ENCODE measurements around the gene MYCL.
"Not testable (repeated sequence)": the region's sequence is repeated elsewhere in the genome, so short reads cannot be mapped to it uniquely, and the experiment has no call there.

MYCL gene

DNA sequence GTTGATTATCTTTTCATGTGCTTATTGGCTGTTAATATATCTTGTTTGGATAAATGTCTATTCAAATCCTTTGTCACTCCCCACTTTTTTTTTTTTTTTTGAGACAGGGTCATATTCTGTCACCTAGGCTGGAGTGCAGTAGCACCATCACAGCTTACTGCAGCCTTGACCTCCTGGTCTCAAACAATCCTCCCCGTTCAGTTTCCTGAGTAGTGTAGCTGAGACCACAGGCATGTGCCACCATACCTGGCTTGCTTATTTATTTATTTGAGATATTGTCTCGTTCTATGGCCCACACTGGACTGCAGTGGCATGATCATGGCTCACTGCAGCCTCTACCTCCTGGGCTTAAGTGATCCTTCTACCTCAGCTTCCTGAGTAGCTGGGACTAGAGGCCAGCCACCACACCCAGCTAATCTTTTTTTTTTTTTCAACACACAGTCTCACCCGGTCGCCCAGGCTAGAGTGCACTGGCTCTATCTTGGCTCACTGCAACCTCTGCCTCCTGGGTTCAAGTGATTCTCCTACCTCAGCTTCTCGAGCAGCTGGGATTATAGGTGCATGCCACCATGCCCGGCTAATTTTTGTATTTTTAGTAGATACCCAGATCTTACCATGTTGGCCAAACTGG lies 13.9 kb upstream of the MYCL start:
- no peak for DNase-seq

DNA sequence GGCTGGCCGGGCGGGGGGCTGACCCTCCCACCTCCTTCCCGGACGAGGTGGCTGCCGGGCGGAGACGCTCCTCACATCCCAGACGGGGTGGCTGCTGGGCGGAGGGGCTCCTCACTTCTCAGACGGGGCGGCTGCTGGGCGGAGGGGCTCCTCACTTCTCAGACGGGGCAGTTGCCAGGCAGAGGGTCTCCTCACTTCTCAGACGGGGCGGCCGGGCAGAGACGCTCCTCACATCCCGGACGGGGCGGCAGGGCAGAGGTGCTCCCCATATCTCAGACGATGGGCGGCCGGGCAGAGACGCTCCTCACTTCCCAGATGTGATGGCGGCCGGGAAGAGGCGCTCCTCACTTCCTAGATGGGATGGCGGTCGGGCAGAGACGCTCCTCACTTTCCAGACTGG lies 11.4 kb upstream of the MYCL start:
- not testable (repeated sequence) for DNase-seq

DNA sequence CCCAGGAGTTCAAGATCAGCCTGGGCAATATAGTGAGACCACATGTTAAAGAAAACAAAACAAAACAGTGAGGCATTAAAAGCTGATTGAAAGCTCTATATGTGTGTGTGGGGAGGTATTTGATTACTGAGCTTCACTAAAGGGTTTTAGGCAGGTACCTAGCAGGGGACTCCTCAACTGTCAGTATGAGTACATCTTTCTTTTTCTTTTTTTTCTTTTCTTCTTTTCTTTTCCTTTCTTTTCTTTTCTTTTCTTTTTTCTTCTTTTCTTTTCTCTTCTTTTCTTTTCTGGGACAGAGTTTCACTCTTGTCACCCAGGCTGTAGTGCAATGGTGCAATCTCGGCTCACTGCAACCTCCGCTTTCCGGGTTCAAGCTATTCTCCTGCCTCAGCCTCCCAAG lies 8.5 kb upstream of the MYCL start:
- no peak for DNase-seq

DNA sequence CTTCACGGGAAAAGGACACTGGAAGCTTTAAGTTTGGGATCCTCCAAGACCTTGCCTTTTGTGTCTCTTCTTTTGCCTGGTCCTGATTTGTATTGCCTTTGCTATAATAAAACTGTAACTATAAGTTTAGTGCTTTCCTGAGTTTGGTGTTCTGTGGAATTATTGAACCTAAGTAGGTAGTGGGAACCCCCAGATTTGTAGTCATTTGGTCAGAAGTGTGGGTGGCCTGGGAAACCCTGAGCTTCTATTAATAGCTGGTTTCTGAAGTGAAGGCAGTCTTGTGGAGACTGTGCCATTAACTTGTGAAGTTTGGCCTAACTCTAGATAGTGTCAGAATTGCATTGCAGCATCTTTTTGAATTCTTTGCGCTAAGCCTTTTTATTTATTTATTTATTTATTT lies 6.8 kb upstream of the MYCL start:
- DNase-seq = no peak

DNA sequence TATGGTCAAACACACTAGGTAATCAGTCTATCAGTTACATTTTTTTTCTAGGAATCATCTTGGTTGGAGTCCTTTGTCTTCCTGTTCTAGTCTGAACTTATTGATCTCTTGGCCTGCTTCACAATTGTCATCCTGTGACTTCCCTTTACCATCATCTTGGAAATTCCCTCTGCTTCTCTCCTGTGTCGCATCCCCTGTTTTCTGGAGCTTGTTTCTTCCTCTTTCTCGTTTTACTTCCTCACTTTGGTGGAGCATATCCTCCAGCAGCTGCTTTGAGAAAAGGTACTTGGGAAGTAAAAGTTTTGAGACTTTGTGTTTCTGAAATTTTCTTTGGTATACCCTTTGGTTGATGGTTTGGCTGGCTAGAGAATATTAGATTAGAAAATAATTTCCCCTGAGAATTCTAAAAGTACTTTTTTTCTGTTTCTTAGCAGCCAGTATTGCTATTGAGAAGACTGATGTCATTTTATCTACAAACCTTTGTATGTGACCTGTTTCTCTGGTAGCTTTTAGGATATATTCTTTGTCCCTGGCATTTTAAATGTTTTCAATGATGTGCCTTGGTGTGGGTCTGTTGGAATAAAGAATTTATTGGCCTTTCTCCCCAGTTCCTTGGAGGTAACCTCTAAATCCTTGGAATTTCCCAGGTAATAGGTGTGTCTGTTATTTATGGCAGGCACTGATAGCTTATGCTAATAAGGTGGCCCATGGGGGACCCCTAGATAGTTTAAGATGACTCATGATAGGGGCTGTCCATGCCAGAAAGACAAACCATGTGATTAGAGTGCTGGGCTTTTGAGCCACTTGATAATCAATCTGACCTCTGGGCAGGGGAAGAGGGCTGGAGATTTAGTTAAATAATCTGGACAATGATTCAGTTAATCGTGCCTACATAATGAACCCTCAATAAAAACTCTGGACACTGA lies 6.1 kb upstream of the MYCL start:
- no peak for DNase-seq

DNA sequence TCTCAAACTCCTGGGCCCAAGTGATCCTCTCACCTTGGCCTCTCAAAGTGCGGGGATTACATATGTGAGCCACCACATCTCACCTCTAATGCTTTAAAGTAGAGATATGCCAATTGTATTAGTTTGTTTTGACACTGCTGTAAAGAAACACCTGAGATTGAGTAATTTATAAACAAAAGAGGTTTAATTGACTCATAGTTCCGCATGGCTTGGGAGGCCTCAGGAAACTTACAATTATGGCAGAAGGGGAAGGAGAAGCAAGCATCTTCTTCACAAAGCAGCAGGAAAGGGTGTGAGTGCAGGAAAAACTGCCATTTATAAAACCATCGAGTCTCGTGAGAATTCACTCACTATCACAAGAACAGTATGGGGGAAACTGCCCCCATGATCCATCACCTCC lies 3.5 kb upstream of the MYCL start:
- DNase-seq = no peak

DNA sequence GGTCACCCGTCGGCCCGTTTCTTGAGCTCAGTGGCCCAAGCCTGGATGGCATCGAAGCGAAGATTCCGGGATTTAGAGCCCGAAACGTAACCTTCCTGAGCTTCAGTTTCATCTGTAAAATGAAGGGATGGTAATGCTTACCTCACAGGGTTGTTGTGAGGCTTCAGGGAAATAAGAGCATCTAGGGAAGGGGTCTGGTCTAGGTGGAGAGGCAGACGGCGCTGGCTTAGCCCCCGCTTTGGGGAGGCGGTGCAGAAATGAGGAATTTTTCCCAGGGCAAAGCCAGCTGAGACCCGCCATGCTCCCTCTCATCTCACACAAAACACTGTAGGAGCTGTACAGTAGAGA lies 717 bp upstream of the MYCL start:
- DNase-seq = no peak

DNA sequence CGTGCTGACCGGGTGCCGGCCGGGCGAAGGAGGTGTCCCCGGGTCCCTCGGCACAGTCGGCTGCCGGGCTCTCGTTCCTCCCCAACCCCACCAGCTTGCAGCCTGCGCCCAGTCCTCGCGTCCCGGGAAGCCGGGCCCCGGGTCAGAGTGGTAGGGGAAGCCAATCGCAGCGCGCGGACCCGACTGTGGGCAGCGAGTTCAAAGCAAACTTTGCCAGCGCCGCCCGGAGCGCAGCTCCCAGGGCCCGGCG lies 328 bp downstream of the MYCL start:
- no peak for DNase-seq

DNA sequence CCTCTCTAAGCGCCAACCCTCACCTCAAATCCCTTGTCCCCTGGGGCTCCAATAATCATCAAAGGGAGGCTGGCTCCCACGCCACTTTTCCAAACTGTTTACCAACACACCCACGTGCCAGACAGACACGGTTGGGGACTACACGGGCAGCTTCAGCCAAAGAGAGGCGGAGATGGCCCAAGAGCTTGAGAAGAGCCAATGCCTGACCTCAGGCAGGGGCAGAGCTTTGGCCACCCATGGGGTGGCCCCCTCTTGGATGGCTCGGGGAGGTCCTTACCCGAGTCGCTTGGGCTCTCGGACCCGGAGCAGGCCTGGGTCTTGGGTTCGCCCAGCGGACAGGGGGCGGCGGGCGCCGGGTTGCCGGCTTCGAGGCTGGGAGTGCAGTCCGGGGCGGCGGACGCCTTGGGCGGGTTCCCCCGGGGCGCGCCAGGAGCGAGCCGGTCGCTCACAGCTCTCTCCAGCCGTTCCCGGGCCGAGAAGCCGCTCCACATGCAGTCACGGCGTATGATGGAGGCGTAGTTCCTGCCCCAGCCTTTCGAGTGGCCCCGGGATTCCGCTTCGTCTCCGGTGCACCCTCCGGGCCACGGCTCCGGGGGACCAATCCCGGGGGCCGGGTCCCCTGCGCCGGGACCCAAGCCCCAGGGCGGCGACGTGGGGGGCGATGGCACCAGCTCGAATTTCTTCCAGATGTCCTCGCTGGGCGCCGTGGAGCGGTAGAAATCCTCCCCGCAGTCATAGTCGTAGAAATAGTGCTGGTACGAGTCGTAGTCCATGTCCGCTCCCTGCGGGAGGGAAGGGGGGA lies 854 bp downstream of the MYCL start:
- DNase-seq = no peak

DNA sequence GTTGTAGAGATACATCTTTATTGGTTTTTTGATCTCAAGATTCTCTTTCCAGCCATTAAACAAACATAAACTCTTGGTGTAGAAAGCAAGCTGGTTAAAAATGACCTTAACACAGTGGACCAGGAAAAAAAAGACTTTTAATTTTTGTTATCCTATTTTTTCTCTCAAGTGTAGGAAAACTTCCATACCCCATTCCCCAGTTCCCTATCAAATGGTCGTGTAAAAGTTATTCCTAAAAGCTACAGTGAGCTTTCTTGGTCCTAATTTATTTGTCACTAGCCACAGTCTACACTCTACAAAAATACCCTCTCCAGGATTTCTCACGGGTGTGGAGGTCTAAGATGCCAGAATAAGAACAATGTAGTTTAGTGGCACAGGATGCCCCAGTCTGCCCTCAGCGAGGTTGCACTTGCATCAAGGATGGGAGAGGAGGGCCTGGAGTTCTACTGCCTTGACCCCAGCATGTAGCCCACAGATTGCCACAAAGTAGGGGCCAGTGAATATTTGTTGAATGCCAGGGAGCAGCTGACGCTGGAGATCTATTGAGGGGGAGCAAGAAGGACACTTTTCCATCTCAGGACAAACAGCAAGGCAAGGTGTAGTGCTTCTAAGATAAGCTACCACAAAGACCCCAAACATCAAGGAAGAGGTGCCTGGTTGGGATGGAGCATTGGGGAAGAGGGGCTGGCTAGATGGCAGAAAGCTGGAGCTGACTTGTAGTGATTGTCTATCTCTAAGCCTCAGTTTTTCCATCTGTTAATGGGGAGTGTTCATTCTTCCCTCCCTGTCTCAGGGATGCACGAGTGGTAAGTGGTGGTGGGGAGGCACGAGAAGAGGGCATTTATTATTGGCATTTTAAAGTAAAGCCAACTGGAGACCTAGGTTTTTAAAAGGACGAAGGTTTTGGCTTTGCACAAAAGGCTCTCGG lies 1.8 kb downstream of the MYCL start:
- DNase-seq = no peak

DNA sequence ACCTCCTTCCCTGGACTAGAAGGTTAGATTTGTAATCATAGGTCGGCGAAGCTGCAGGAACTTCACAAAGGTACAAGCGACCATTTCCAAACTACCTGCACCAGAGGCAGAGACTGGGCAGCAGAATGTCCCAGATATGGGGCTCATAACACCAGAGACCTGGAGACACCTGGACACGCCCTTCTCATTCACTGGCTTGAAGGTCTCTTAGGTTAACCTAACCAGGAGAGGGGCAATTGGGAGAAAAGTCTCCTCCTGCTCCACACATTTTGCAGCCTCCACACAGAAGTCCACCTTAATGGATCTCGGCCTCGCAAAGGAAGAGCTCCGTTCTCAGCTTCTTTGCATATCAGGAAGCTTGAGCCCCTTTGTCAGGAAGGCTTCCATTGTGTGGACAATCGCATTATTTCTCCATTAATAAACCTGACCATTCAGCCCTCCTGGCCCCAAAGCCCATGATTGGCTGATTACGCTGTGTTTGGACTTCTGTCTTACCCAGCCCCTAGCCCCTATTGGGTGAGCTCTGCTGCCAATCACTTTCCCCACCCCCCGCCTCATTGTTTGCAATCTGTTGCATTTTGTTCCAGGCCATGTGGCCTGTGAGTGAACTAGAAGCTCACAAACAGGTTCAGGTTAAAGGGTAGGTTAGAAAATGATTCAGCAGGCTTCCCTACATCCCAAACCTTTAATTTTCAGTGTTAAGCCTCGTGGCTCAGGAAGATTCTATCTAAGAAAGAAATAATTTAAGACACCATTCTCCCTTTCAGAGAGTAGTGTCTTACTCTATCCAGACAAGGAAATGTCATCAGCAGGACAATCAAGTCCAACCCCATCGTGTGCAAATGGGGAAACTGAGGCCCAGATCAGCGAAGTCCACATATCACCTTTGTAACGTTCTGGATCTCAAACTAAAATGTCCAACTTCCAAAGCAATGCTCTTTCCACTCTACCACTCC lies 2.8 kb downstream of the MYCL start:
- no peak for DNase-seq

DNA sequence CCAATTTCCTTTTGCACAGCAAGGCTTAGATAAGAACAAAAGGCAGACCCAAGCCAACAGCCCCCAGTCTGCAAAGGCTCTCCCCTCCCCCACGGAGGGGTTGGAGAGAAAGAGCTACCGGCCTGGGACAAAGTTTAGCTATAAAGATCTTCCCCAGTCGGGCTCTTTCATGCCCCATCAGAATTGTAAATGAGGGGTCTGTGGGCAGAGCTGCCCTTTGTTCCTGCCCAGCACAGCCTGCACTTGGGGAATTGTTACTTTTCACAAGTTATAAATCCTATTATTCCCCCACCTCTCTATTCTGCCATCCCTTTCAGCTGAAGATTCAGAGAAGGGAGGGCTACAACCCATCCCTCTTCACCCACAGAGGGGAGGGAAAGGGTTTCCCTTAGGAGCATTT lies 3.5 kb downstream of the MYCL start:
- DNase-seq = no peak

DNA sequence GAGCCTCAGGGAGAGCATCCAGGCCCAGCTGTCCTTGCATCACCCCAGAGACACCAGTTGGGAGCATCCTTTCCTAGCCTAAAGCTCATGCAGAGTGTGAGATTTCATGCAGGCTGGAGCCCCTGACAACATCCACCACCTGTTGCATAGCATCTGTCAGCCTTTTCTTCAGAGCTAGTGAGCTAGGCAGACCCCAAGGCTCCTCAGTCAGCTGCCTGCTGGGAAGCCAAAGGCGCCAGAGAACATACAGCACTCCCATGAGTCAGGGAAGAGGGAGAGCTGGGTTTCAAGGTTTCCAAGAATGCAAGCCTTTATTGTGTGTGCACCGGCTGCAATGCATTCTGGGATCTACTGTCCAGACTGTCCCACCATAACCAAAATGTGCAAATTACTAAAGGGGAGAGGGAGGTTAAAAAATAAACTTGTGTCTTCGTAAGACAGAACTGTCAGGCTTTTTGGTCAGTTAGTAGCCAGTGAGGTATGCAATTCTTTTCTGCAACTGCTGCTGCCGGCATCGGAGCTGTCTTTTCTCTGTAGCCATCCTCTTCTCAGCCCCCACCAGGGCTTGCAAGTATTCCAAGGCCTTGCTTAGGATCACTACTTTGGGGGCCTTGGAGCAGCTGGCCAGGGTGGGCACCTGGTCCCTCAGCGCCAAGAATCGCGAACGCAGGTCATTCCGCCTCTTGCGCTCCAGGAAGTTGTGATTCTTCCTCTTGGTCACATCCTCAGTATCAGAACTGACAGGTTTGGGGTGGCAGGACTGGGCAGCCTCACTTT lies 4.6 kb downstream of the MYCL start:
- DNase-seq = no peak

DNA sequence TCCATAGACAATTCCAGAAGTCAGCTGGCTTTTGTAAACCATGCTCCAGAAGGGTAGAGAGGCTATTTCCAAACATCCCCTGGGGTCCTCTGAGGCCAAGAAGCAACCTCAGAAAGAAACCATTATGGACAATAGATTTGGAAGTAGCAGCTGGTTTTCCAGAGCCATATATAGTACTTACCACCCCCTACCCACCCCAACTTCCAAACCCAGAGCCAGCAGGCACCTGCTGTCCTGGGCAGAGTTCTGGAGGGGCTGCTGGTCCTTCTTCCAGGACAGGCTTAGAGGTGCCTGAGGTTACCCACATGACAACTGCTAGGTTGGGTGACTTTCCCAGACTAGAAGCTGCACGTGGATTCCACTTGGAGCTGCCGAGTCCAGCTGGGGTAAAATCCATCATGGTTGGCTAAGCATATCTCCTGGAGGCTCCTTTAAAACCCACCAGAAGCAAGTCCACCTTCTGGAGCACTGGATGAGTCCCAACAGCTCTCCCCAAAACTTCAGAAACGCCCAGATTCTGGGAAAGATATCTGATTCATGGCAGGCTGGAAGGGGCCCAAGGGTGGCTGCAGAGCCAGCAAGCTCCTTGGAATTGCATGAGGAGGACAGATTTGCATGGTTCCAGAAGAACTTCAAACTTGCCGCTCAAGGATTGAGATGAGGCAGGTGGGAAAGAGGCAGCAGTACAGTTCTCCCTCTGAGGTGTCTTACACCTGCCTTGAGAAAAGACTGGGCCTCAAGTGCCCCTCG lies 5.8 kb downstream of the MYCL start:
- no peak for DNase-seq

DNA sequence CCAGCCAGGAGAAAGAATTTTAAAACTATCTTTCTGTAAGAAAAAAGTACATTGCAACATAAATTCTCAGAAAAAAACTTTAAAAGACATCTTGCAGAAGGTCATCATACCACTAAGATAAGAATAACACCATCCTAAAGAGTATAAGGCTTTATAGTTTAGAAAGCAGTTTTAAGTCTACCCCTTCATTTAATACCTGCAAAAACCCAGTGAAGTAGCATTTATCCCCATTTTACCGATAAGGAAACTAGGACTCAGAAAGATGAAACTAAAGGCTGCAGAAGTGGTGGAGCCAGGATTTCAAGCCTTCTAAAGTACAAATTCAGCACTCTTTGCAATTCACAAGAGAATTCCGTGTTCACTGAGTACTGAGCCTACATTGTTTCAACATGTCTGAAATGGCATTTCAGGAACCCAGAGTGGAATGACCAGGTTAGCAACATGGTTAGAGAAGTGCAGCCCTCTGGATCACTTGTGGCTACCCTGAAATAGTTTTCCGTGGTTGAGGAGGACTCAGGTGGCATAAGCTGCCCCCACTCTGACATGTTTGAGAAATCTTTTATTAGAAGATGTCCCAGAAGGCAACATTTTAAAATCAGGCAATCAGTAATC lies 6.7 kb downstream of the MYCL start:
- no peak for DNase-seq

DNA sequence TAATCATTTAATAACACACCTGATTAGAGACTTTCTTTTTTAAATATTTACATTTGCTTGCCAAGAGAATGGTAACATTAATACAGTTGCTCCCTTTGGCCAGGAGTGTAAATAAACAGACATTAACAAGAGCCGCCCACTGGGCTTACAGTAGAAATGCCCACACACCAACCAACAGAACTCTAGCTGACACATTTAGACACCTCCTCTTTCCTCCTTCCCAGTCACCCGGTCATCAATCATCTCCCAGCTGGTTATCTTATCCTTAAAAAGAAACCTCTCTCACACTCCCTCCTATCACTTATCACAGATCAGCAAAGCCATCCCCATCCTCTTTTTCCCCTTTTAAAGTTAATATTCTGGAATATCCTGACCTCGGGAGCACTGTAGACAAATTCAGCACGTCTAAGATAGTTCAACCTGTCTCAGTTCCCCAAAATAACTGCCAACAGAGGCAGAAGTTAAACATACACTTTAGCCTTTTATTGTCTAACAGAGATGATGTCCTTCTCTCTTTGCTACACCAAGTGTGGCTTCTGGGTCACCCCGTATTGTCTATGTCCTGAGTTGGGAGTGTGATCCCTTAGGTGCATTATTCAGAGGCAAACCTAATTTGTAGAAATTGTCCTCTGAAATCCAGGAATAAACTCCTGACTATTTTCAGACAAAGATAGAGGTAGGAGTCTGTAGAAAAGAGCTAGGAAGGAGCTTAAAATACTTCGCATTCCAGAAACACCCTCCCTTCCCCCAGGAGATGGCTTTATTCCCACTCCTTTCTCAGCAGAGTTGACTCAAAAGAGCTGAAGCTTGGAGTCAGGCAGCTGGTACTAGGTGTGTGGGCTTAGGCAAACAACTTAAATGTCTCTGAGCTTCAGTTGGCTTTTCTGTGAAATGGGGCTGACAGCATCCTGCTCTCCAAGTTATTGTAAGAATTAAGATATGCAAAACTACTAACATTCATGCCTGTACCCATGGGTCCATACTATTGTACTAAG lies 8.8 kb downstream of the MYCL start:
- DNase-seq = no peak

DNA sequence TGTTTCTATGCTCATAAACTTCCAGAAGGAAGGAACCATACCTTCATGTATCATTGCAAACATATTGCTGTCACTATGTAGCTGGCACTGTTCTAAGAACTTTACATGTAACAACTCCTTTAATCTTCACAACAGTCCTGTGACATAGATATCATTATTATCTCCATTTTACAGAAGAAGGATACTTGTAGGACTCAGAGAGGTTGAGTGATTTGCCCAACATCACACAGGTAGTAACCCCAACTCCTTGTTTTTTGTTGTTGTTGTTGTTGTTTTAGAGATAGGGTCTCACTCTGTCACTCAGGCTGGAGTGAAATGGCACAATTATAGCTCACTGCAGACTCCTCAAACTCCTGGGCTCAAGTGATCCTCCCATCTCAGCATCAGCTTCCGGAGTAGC lies 10.8 kb downstream of the MYCL start:
- no peak for DNase-seq

DNA sequence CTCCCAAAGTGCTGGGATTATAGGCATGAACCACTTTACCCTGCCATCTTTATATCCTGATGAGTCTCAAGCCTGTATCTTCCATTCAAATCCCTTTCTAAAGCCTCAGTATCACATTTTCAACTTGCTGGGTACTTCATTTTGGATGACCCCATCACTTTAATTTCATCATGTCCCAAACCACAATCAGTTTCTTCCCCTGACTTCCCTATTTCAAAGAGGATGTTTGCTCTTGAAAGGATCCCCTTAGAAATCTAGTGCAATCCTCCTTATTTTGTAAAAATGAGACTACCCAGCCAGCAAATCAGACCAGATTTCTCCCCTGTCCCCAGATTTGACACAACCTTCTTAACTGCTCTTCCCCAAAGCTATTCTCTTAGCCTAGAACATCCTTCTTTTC lies 11.4 kb downstream of the MYCL start:
- DNase-seq = no peak

Data from NCI-H2081 treated with DMSO at 0.1 percent for 48 hours (cell line).